HG03097 (cell line): Measurements from ENCODE around the gene RPS21.

ENCODE experiments used
- ATAC-seq: cut with Tn5 transposase; IDR thresholded peaks from one replicate; pipeline ENCODE4 v1.9.1; 2021; ENCODE audit not compliant: unreplicated experiment, low FRiP score

RPS21 gene

DNA sequence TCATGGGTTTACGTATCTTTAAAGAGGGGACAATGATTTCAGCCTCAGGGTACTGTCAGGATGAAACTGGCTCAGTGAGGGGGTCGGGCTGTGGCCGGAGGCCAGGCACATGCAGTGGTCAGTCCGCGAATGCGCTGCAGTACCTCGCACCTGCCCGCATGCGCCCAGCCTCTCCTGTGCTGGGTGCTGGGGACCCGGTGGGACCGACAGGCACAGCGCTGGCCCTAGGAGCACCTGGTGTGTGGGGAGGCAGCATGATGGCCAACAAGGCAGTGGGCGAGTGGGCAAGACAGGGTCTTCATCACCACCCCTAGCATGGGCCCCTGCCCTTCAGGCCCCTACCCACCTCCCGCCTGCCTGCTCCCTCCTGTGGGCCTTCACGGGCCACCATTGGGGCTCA lies 21.2 kb downstream of the RPS21 start:
- ATAC-seq, result no peak

DNA sequence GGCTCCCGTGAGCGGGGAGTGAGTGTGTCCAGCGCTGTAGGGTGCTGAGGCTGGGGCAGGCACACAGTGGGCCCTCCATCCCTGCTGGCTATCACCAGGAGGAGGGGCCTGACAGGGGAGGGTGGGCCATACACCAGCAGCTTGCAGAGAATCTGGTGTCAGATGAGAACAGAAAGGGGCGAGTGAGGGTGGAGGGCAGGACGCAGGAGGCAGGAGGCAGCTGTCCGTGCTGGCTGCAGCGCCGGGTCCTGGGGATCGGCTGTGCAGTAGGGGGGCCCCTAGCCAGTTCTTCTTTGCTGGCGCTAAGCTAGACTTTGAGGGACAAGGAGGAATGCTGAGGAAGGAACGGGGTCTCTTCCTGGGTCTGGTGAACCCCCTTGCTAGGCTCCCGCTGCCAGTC lies 21.7 kb downstream of the RPS21 start:
- ATAC-seq, result no peak

GRCh38 chr20:62409086-62409853 lies 22.4 kb downstream of the RPS21 start:
- ATAC-seq, result no peak

GRCh38 chr20:62409931-62410745 lies 23.2 kb downstream of the RPS21 start:
- no peak for ATAC-seq

GRCh38 chr20:62410746-62411478 lies 24.0 kb downstream of the RPS21 start:
- no peak for ATAC-seq

DNA sequence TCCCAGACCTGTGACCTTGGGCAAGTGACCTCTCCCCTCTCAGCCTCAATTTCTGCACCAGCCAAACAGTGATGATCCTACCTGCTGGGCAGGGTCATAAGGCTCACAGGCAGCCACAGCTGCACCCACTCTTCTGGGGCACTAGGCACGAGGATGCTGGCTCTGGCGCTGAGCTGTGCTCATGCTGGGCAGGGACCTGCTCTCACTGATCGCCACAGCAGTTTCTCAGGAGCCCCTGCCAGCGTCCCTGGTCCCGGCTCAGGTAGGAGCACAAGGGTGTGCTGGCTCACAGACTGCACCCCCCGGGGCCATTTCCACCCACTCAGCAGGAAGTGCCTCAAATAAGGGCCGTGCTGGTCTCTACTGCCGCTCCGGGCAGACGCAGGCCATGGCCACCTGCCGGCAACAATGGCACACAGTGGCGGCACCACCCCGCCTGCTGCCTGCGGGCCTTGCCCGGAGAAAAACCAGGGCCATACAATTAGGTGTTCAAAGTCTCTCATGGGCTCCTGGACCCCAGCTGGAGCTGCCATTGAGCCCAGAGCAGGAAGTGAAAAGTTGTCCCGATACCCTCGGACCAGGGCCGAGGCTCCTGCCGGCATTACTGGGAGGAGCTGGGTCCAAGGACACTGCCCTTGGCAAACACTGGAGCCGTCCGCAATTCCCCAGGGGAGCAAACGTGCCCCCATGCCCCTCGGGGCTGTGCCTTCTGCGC lies 24.7 kb downstream of the RPS21 start:
- no peak for ATAC-seq

- ATAC-seq, result no peak
Measured at GRCh38 chr20:62412194-62413024, 25.5 kb downstream of the RPS21 start.

DNA sequence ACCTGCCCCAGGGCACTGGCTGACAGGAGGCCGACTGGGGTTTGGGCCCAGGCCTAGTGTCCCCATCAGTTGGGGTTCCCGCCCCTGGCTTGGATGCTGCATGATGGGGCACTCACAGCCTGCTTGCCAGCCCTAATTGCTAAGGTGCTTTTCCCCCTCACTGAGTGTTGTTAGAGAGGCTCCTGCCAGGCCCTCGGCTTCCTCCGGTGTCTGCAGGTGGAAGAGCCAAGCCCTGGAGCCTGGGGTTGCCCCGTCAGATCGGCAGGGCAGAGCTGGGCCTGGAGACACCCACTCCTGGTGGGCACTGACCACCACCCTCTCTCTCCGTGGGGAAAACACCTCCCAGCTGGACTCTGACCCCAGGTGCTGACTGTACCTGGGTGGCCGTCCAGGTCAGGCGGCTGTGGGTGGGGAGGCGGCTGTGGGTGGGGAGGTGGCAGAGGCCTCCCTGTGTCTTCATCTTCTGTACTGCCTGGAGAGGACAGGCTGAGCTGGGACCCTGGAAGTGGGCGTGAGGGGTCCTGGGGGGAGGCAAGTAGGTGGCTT lies 26.2 kb downstream of the RPS21 start:
- ATAC-seq, result no peak

DNA sequence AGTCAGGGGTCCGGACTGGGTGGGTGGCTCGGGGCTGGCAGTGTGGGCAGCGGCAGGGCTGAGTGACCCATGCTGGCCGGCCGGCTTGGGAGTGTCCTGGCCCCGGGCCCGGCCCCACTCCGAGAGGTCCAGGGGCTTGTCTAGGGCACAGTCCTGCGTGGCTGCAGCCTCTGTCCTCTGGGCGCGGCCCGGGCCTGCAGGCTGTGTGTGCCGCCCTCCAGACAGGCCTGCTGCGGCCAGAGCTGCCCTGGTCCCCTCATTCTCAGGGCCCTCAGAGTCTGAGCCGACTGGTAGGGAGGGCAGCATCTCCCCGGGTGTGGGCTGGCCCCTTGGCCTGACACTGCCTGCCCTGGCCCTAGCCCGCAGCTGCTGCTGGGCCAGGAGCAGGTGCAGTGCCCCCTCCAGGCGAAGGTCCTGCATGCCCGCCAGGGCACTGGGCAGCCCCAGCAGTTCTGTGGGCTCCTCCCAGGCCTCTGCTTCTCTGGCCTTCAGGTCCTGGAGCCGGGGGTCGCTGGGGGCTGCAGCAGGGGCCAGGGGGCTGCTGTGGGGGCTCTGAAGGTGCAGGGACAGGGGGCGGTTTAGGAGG lies 27.1 kb downstream of the RPS21 start:
- no peak for ATAC-seq

GRCh38 chr20:62415354-62416111 lies 28.6 kb downstream of the RPS21 start:
- no peak for ATAC-seq

- ATAC-seq, result no peak
Measured at GRCh38 chr20:62416651-62417637, 30.0 kb downstream of the RPS21 start.

GRCh38 chr20:62417981-62418708 lies 31.2 kb downstream of the RPS21 start:
- ATAC-seq, result no peak

DNA sequence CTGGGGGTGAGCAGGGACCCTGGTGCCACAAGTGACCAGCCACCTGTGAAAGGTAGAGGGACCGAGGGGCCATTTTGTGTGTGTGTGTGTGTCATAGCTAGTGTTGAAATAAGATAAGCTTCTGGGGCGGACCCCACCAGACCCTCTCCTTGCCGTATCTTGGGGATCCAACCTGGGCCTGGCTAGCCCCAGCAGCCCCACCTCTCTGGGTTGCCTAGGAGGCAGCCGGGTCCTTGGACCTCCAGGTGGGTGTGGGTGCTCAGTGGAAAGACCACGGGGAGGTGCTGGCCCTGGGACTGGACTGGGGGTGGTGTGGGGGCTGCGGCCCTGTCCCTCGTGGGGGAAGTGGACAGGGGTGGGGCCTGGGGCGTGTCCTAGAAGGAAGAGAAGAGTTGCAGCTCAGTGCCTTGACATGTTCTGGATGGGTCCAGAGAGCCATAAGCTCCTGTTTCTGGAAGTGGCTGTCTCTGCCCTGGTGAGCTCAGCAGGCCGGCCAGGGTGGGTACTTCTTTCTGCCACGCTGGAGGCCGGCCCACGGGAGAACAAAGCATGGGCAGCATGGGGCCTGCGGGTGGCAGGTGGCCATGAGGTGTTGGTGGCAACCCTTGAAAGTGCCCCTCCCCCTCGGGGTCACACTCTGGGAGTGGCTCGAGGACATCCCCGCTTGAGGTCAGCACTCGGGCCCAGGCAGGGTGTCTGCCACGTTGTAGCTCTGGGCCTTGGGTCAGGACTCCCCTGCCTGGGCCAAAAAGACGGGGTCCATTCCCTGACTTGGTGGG lies 32.0 kb downstream of the RPS21 start:
- no peak for ATAC-seq

DNA sequence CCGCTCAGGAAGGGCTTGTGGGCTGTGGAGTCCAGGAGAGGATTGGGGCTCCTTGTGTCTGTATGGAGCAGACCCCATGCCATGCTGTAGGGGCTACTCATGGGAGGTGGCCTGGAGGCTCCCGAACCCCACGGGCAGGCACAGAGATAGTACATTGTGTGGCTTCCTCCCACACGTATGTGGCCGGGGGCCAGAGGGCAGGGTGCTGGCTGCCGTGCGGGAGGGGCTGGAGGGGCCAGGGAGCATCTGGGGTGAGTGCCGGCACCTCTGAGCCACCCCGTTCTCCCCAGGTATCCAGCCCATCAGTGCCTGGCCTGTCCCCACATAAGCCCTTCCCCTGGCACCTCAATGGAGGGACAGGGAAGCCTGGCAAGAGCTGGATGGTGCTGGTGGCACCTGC lies 32.9 kb downstream of the RPS21 start:
- no peak for ATAC-seq

DNA sequence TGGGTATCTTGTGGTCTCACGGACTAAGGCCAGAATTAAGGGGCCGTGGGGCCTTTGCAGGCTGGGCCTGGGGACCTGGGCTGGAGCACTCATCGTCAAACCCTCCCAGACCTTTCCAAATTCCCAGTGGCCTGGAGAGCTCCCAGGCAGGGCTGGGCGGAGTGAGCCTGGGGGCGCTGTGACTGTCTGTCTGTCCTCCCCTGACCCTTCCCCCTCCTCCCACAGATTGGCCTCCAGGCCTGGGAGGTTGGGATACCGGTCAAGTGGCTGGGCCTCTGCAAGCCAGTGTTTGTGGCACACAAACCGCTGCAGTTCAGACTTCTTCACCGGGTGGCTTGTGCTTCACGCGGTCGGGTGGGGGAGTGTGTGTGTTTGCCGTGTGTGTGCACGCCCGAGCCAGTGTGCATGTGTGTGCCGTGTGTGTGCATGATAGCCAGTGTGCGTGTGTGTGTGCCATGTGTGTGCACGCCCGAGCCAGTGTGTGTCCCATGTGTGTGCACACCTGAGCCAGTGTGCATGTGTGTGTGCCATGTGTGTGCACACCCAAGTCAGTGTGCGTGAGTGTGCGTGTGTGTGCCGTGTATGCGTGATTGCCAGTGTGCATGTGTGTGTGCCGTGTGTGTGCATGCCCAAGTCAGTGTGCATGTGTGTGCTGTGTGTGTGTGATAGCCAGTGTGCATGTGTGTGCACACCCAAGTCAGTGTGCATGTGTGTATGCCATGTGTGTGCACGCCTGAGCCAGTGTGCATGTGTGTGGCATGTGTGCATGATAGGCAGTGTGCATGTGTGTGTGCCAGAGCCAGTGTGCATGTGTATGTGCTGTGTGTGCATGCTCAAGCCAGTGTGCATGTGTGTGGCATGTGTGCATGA lies 34.2 kb downstream of the RPS21 start:
- ATAC-seq, result no peak
